Measurements from ENCODE around the gene GPR85. TPM values are rescaled to one million over a fixed set of nuclear protein-coding genes. Genes with fewer than 3 reads are reported as not detected.
"Not testable (repeated sequence)": the region's sequence is repeated elsewhere in the genome, so short reads cannot be mapped to it uniquely, and the experiment has no call there.

GPR85 gene
- total RNA-seq, 4 donors from 2014 or later = 0.24 to 2.3 (median 0.71) TPM

- DNase-seq = no peak
- no peak overlapping the region for H3K4me3 ChIP-seq (replicated peaks in 1 of 3)
- no peaks in the 10 kb centered on the region for H3K36me3 ChIP-seq
- H3K27ac ChIP-seq = no peak overlapping the region
- peaks cover 0 to under 1% of the 10 kb centered on the region in 2 donors for H3K4me1 ChIP-seq
- TF ChIP-seq POLR2A (IDR thresholded peaks at IDR 0.05) (no peak), CTCF (IDR thresholded peaks at IDR 0.05) (no peak)
- no peaks in the 10 kb centered on the region for H3K27me3 ChIP-seq
- intact Hi-C loops (cut with DNase I) = no loop called here
- H3K9me3 ChIP-seq = no peaks in the 10 kb centered on the region
Measured at GRCh38 chr7:113122744-113123143, 36.1 kb upstream of the GPR85 start.

- Histone ChIP-seq H3K36me3 (no peaks in the 10 kb centered on the region), H3K9me3 (no peaks in the 10 kb centered on the region), H3K4me1 (peaks cover 0 to 5% of the 10 kb centered on the region in 2 donors), H3K27ac (no peak overlapping the region), H3K4me3 (replicated peaks in 1 of 3) (no peak overlapping the region), H3K27me3 (no peaks in the 10 kb centered on the region)
- TF ChIP-seq CTCF (IDR thresholded peaks at IDR 0.05) (no peak), POLR2A (IDR thresholded peaks at IDR 0.05) (no peak)
- 88 to 91% methylated on average over 1 of the region's 1 CpG for WGBS, 2 donors
- no peak for DNase-seq
- intact Hi-C loops (cut with DNase I) = no loop called here
Measured at GRCh38 chr7:113120647-113121046, 34.0 kb upstream of the GPR85 start.

- H3K4me3 ChIP-seq (replicated peaks in 1 of 3) = no peak overlapping the region
- no peak overlapping the region for H3K27ac ChIP-seq
- WGBS, 2 donors = 93 to 94% methylated on average over 6 of the region's 6 CpGs
- no peaks in the 10 kb centered on the region for H3K9me3 ChIP-seq
- H3K27me3 ChIP-seq = no peaks in the 10 kb centered on the region
- DNase-seq = no peak
- intact Hi-C loops (cut with DNase I) = no loop called here
- no peaks in the 10 kb centered on the region for H3K36me3 ChIP-seq
- peaks cover 0 to 5% of the 10 kb centered on the region in 2 donors for H3K4me1 ChIP-seq
- TF ChIP-seq CTCF (IDR thresholded peaks at IDR 0.05) (no peak), POLR2A (IDR thresholded peaks at IDR 0.05) (no peak)
Measured at GRCh38 chr7:113119429-113119828, 32.8 kb upstream of the GPR85 start.

GRCh38 chr7:113118074-113118959 is 31.7 kb upstream of the GPR85 start, which contains the start of gene SMIM30:
Gene SMIM30 (minus strand): TSS chr7:113118554. CDS start chr7:113117578, 976 bp downstream.
- Histone ChIP-seq H3K36me3 (no peaks in the 10 kb centered on the region), H3K4me3 (replicated peaks in 1 of 3) (peak within 1 kb of the TSS in 2 of 3 donors; percentile 36 to 45), H3K27ac (peak within 1 kb of the TSS in 2 of 3 donors; percentile 15 to 35), H3K27me3 (no peaks in the 10 kb centered on the region), H3K4me1 (peaks cover 0 to 5% of the 10 kb centered on the region in 2 donors), H3K9me3 (no peaks in the 10 kb centered on the region)
- DNase-seq = peak; percentile 94 to 95
- 1% methylated on average over 35 of the region's 35 CpGs for WGBS, 2 donors
- intact Hi-C loops (cut with DNase I) = no loop called here
- no peak for TF ChIP-seq CTCF (IDR thresholded peaks at IDR 0.05)
- TF ChIP-seq POLR2A (IDR thresholded peaks at IDR 0.05) = peak in 1 of 2 donors; percentile 78

- H3K4me1 ChIP-seq; intact Hi-C loops (cut with DNase I); H3K9me3 ChIP-seq; H3K36me3 ChIP-seq; H3K4me3 ChIP-seq (replicated peaks in 1 of 3); H3K27ac ChIP-seq; H3K27me3 ChIP-seq: not testable (repeated sequence)
- WGBS, 2 donors = 84 to 85% methylated on average over 4 of the region's 4 CpGs
- peak in 1 of 2 donors; percentile 8 for DNase-seq
Measured at GRCh38 chr7:113117374-113117774, 30.7 kb upstream of the GPR85 start.
